WI38 (cell line): ENCODE results near the gene AMIGO2.
"Not testable (repeated sequence)": the region's sequence is repeated elsewhere in the genome, so short reads cannot be mapped to it uniquely, and the experiment has no call there.

ENCODE experiments used
- H3K4me3 ChIP-seq: 2 replicates; pipeline ENCODE4 v1.5.1; 2011; ENCODE audit warnings: low read depth, mild to moderate bottlenecking, control low read depth, low read length
- TF ChIP-seq, protein P1 (sequence below): IDR thresholded peaks from 2 replicates; pipeline ENCODE4 v1.5.1; 2012; ENCODE audit warnings: low read depth, mild to moderate bottlenecking, control low read depth, low read length

The AMIGO2 gene

DNA sequence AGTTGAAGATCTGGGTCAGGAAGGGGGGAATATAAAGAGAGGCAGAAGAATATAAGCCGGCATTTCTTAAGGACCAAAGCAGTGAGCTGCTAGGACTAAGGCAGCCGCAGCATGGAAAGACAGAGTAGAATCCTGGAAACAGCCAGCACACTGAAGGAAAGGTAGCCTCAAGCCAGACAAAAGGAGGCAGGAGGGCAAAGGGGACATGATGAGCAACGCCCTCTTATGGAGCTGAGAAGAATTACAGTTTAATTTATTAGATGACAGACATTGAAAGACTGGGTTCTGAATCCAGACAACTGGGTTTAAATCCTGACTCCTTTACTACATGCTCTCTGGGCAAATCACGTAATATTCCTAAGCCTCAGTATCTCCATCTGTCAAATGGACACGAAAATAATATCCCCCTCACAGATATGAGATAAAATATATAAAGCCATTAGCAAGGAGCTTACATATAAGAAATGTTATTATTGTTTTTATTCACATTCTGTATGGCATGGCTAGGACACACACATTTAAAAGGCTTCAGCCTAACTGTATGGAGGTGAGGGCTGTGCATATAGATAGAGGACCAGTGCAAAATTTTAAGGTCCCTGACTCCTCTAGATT lies 8.4 kb downstream of the AMIGO2 start:
- TF ChIP-seq, protein P1, sequence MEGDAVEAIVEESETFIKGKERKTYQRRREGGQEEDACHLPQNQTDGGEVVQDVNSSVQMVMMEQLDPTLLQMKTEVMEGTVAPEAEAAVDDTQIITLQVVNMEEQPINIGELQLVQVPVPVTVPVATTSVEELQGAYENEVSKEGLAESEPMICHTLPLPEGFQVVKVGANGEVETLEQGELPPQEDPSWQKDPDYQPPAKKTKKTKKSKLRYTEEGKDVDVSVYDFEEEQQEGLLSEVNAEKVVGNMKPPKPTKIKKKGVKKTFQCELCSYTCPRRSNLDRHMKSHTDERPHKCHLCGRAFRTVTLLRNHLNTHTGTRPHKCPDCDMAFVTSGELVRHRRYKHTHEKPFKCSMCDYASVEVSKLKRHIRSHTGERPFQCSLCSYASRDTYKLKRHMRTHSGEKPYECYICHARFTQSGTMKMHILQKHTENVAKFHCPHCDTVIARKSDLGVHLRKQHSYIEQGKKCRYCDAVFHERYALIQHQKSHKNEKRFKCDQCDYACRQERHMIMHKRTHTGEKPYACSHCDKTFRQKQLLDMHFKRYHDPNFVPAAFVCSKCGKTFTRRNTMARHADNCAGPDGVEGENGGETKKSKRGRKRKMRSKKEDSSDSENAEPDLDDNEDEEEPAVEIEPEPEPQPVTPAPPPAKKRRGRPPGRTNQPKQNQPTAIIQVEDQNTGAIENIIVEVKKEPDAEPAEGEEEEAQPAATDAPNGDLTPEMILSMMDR: peak; percentile 29; the same call in 1 of the 2 replicates
- H3K4me3 ChIP-seq: no peak overlapping the region

DNA sequence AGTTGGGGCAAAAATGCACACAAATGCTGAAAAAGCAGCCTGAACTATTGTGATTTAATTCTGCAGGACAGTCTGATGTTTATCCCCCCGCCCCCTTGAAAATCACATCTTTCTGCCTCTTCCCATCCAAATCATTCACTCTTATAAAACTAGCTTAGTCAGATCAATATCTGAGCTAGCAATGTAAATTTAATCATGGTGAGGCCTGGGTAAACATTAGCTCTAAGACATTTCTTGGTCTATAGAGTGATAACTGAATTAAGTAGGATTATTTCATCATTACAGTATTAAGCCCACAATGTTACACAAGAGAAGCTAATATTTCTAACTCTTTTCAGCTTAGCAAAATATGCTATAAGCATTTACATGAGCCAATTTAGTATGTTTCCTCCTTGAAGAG lies 9.4 kb downstream of the AMIGO2 start:
- TF ChIP-seq, protein P1: no peak
- H3K4me3 ChIP-seq: no peak overlapping the region

DNA sequence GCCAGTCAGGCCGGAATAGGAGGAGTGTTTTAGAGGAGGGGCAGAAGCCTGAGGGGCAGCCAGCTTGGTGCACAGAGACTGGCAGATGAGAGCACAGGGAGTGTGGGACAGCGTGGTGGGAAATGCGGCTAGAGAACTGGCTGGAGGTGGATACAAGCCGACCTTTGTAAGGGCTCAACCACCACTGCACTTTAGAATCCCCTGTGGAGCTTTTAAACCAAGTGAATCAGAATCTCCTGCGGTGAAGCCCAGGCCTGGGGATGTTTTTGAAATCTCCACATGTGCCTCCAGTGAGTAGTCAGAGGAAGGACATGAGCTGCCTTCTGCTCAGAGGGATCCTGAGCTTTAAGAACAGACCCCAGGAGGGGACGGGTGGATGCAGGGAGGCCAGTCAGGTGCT lies 11.2 kb downstream of the AMIGO2 start:
- no peak overlapping the region for H3K4me3 ChIP-seq
- TF ChIP-seq, protein P1: no peak

DNA sequence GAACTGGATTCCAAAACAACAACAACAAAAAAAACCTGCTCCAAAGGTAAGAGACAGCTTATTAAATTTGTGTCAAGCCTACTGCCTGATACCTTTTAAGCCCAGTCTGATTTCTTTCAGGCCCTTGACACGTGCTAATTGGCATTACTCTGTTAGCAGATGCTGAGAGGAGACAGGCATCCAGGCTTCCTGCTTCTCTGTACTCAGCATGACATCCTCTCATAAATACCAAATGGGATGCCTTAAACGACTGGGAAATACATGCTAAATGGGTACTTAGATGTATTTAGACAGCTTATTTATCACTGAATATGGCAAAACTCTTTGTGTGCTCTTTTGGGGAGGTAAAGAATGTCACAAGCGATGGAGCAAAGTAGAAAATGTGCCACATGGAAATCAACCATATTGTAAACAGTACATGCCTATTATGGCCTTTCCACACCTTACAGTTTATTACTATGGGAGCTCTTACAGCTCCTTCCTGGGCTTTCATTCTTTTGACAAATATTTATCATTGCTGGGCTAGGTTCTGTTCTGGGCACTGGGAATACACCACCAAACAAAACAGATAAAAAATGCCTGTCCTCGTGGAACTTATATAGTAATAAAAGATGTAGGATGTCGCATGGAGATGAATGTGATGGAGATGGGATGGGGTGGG lies 11.9 kb downstream of the AMIGO2 start:
- TF ChIP-seq, protein P1: no peak
- no peak overlapping the region for H3K4me3 ChIP-seq

DNA sequence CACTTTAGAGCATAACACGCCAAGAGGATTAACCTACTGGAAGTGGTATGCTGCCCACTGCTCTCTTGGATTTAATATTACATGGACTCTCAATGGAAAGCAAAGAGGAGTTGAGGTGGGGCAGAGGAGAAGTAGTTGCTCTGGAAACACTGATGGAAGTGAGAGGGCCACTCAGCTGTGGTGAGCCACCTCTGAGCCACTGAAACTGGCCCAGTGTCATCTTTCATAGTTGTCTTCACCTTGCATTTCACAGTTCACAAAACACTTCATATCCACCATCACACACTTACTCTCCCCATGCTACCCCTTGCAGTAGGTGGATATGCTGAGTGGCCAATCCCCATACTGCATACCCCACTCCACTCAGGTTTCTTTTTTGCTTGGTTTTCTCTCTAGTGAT lies 12.6 kb downstream of the AMIGO2 start:
- TF ChIP-seq, protein P1: no peak
- no peak overlapping the region for H3K4me3 ChIP-seq

DNA sequence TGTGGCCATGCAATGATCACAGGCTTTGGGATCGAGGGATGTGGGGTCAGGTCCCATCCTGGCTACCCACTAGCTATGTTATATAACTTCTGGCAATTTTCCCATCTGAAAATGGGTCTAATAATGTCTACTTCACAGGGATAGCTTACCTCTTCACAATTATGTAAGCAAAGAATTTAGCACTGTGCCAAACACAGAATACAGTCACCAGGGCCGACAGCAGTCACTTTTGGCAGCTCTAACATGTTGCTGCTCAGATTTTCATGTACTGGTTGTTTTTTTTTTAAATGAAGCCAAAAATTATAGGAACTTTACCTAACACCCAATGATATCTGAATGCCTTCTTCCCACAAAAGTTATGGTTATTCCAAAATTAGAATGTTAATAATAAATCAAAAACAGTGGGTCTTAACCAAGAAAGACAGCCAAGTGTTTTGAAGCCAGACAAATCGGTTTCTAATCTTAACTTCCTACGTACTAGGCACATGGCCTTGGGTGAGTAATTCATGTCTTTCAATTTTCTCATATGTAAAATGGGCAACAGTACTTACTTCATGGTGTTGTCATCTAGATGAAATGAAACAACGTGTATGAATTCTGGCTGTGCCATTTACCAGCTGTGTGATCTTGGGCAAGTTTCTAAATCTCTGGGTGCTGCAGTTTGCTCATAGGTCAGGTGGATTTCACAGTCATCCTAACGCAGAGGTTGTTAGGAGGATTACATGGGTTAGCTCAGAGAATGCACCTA lies 13.3 kb downstream of the AMIGO2 start:
- TF ChIP-seq, protein P1: no peak
- no peak overlapping the region for H3K4me3 ChIP-seq

DNA sequence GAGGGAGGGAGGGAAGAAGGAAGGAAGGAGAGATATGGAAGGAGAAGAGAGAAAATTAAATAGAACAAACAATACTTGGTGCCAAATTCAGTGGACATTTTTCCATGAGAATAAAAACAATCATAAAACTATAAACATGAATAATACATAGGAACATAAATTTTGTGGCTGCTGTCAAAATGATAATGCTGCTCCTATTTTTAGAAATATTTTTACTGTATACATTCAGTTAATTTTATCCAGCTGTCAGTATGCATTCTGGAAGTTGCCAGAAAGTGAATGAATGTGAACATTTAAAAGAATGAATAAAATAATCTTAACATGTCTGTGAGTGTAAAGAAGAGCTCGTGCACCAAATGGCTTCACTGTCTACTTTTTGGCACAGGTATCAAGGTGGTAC lies 14.2 kb downstream of the AMIGO2 start:
- TF ChIP-seq, protein P1: no peak
- no peak overlapping the region for H3K4me3 ChIP-seq

DNA sequence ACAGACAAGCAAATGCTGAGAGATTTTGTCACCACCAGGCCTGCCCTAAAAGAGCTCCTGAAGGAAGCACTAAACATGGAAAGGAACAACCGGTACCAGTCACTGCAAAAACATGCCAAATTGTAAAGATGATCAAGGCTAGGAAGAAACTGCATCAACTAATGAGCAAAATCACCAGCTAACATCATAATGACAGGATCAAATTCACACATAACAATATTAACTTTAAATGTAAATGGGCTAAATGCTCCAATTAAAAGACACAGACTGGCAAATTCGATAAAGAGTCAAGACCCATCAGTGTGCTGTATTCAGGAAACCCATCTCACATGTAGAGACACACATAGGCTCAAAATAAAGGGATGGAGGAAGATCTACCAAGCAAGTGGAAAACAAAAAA lies 21.1 kb downstream of the AMIGO2 start:
- not testable (repeated sequence) for H3K4me3 ChIP-seq

DNA sequence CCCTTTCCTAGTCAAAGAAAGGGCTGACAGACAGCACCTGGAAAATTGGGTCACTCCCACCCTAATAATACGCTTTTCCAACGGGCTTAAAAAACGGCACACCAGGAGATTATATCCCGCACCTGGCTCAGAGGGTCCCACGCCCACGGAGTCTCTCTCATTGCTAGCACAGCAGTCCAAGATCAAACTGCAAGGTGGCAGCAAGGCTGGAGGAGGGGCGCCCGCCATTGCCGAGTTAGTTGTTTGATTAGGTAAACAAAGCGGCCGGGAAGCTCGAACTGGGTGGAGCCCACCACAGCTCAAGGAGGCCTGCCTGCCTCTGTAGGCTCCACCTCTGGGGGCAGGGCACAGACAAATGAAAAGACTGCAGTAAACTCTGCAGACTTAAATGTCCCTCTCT lies 22.8 kb downstream of the AMIGO2 start:
- not testable (repeated sequence) for H3K4me3 ChIP-seq

DNA sequence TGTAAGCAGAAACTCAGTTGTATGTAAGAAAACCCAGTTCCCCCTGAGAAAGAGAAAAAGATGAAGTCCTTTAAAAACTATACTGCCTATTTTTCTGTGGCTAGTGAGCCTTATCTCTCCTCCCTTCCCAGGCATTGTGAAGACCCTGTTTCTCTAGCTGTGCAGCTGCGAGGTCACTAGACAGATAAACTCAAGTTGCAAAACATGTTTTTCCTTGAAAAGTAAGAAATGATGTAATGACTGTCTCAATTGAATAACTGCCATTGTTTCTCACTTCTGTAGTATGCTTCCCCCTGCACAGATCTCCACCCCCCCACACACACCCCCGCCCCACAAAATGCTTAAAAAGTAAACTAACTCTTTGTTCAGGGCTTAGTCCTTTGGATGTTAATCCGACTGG lies 23.9 kb downstream of the AMIGO2 start:
- not testable (repeated sequence) for H3K4me3 ChIP-seq
